Measurements from ENCODE around the gene ULK2. TPM values are rescaled to one million over a fixed set of nuclear protein-coding genes. Genes with fewer than 3 reads are reported as not detected.

The ULK2 gene
- polyA plus RNA-seq, 1 of the 3 experiments (the other 2 are of a cell fraction): 18.0 TPM

- no peak overlapping the region for H3K9ac ChIP-seq
- H3K9me2 ChIP-seq: no peaks in the 10 kb centered on the region
- no peak for TF ChIP-seq TEAD4 (IDR thresholded peaks at IDR 0.05; ENCODE audit: borderline replicate concordance, insufficient read depth)
- no peak for TF ChIP-seq YY1 (IDR thresholded peaks at IDR 0.05; ENCODE audit: low read depth)
- no peak for TF ChIP-seq RCOR1 (IDR thresholded peaks at IDR 0.05; ENCODE audit: low read length)
- no peaks in the 10 kb centered on the region for H4K20me1 ChIP-seq (ENCODE audit: insufficient read depth)
- H3K36me3 ChIP-seq (replicated peaks in 1 of 2; ENCODE audit: control insufficient read depth in 1 of 2, insufficient read depth in 2 of 2, low read length in 1 of 2): no peaks in the 10 kb centered on the region
- ChIA-PET POLR2A (no interaction called here), CTCF (interaction anchor here (1.3 to 4.0 kb wide), 4 partner anchors 9 to 395 kb away, joined by 4 to 27 read pairs (median 10); partner anchors contain the start of gene B9D1)
- no peaks in the 10 kb centered on the region for H3K27me3 ChIP-seq (ENCODE audit: insufficient read depth)
- H3K4me1 ChIP-seq (ENCODE audit: control insufficient read depth in 1 of 2, insufficient read depth in 2 of 2, low read depth in 1 of 2, low read length in 1 of 2): peaks cover 12 to 13% of the 10 kb centered on the region in 2 experiments; a peak in 3 of 4 replicates
- H3K79me2 ChIP-seq (ENCODE audit: insufficient read depth): no peaks in the 10 kb centered on the region
- no peaks in the 10 kb centered on the region for H3K9me3 ChIP-seq
- peaks cover 12% of the 10 kb centered on the region for H3F3A ChIP-seq (replicated peaks; ENCODE audit: insufficient read depth)
- H3K4me3 ChIP-seq (ENCODE audit: low read depth in 2 of 2, low read length in 1 of 2): no peak overlapping the region
- H3K27ac ChIP-seq (ENCODE audit: low read depth in 2 of 2, low read length in 1 of 2): no peak overlapping the region
- no peak for DNase-seq
- 91% methylated on average over 10 of the region's 12 CpGs for WGBS (ENCODE audit: low lambda C conversion rate)
- no peak overlapping the region for H3K4me2 ChIP-seq
- no peak overlapping the region for H2AFZ ChIP-seq (ENCODE audit: low read depth)
Measured at GRCh38 chr17:19757536-19758180, 110.1 kb downstream of the ULK2 start.

- no peaks in the 10 kb centered on the region for H3K9me3 ChIP-seq
- POLR2A ChIA-PET: no interaction called here
- CTCF ChIA-PET: interaction anchor here (0.9 to 4.7 kb wide), 6 partner anchors 9 to 394 kb away, joined by 3 to 48 read pairs (median 8); partner anchors contain the start of gene B9D1
Measured at GRCh38 chr17:19756546-19756945, 111.2 kb downstream of the ULK2 start.

More at GRCh38 chr17:19756546-19756945, 111.2 kb downstream of the ULK2 start:
- Histone ChIP-seq H3K36me3 (replicated peaks in 1 of 2; ENCODE audit: control insufficient read depth in 1 of 2, insufficient read depth in 2 of 2, low read length in 1 of 2) (no peaks in the 10 kb centered on the region), H3K27me3 (ENCODE audit: insufficient read depth) (no peaks in the 10 kb centered on the region), H3K9ac (no peak overlapping the region), H4K20me1 (ENCODE audit: insufficient read depth) (no peaks in the 10 kb centered on the region), H3F3A (replicated peaks; ENCODE audit: insufficient read depth) (peaks cover 16% of the 10 kb centered on the region), H3K9me2 (no peaks in the 10 kb centered on the region), H3K4me1 (ENCODE audit: control insufficient read depth in 1 of 2, insufficient read depth in 2 of 2, low read depth in 1 of 2, low read length in 1 of 2) (peaks cover 10 to 18% of the 10 kb centered on the region in 2 experiments; a peak in 3 of 4 replicates), H3K4me2 (no peak overlapping the region), H3K27ac (ENCODE audit: low read depth in 2 of 2, low read length in 1 of 2) (no peak overlapping the region), H3K4me3 (ENCODE audit: low read depth in 2 of 2, low read length in 1 of 2) (no peak overlapping the region), H2AFZ (ENCODE audit: low read depth) (no peak overlapping the region), H3K79me2 (ENCODE audit: insufficient read depth) (no peaks in the 10 kb centered on the region)
- TF ChIP-seq RCOR1 (IDR thresholded peaks at IDR 0.05; ENCODE audit: low read length) (no peak), TAF1 (IDR thresholded peaks at IDR 0.05; ENCODE audit: borderline replicate concordance, low read depth, low read length) (no peak), CTCF (IDR thresholded peaks at IDR 0.05) (no peak), YY1 (IDR thresholded peaks at IDR 0.05; ENCODE audit: low read depth) (no peak), USF2 (IDR thresholded peaks at IDR 0.05; ENCODE audit: borderline replicate concordance, low read depth, low read length) (no peak), TEAD4 (IDR thresholded peaks at IDR 0.05; ENCODE audit: borderline replicate concordance, insufficient read depth) (no peak), JUND (IDR thresholded peaks at IDR 0.05) (no peak), SIN3A (IDR thresholded peaks at IDR 0.05; ENCODE audit: borderline replicate concordance, low read depth, low read length) (no peak), MEF2A (IDR thresholded peaks at IDR 0.05; ENCODE audit: borderline replicate concordance, low read depth) (no peak)
- DNase-seq: no peak
- 91% methylated on average over 10 of the region's 10 CpGs for WGBS (ENCODE audit: low lambda C conversion rate)

All from SK-N-SH (cell line).